Astrocyte (in vitro differentiated cells and primary cell): Measurements from ENCODE around the gene EXD3.

ENCODE experiments used
- CTCF ChIP-seq: IDR thresholded peaks from 2 replicates; pipeline ENCODE4 v1.5.1; 2011; ENCODE audit warnings: low read depth, mild to moderate bottlenecking, inconsistent platforms, low read length, moderate library complexity; ENCODE audit not compliant: insufficient read depth
- EZH2 ChIP-seq: IDR thresholded peaks from 2 replicates; pipeline ENCODE4 v1.6.1; 2012; ENCODE audit warnings: mild to moderate bottlenecking, low read length, inconsistent platforms; ENCODE audit not compliant: insufficient read depth

DNA sequence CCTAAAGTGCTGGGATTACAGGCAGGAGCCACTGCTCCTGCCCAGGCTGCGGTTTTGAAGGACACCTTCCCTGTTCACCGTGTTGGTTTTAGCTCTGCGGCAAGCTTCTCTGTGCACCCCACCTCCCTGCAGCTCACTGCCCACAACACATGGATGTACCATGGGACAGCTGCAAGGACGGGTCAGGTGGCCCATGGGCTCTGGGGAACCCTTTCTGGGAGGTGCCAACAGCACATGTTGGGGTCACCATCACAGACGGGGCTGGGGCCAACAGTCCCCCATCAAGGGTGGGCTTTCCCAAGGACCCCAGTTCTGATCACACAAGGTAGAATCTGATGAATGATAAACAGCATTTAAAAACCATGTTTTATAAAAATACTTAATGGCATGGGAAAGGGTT lies 7.5 kb downstream of the EXD3 start:
- no peak for TF ChIP-seq CTCF
- TF ChIP-seq EZH2: no peak
